ENCODE results near the gene PDGFRB. TPM values are rescaled to one million over a fixed set of nuclear protein-coding genes. Genes with fewer than 3 reads are reported as not detected.

Gene PDGFRB
- total RNA-seq, 4 donors from 2014 or later = 171 to 354 (median 217) TPM

GRCh38 chr5:150143350-150144245 lies 12.0 kb downstream of the PDGFRB start:
- 19 to 35% methylated on average over 11 to 20 of the region's 20 CpGs for WGBS, 2 donors
- H3K9me3 ChIP-seq = no peaks in the 10 kb centered on the region
- no peaks in the 10 kb centered on the region for H3K27me3 ChIP-seq
- peaks cover 3 to 99% (median 92%) of the 10 kb centered on the region in 4 donors for H3K4me1 ChIP-seq
- H3K27ac ChIP-seq = peak overlapping the region; percentile 60 to 99 (median 90)
- DNase-seq (ENCODE audit: low spot score in 2 of 2) = peak; percentile 72 to 81
- peak overlapping the region in 3 of 4 donors; percentile 12 to 37 (median 17) for H3K4me3 ChIP-seq
- no peaks in the 10 kb centered on the region for H3K36me3 ChIP-seq
- no peak for TF ChIP-seq CTCF (IDR thresholded peaks at IDR 0.05)
- TF ChIP-seq EP300 (IDR thresholded peaks at IDR 0.05) = peak in 1 of 2 donors; percentile 65
- no peak for TF ChIP-seq POLR2A (IDR thresholded peaks at IDR 0.05)

GRCh38 chr5:150142959-150143349 lies 12.7 kb downstream of the PDGFRB start:
- Histone ChIP-seq H3K9me3 (no peaks in the 10 kb centered on the region), H3K36me3 (no peaks in the 10 kb centered on the region), H3K27ac (peak overlapping the region; percentile 60 to 99 (median 90)), H3K4me3 (peak overlapping the region in 2 of 4 donors; percentile 17 to 37), H3K27me3 (no peaks in the 10 kb centered on the region), H3K4me1 (peaks cover 3 to 99% (median 93%) of the 10 kb centered on the region in 4 donors)
- WGBS, 2 donors = 21 to 23% methylated on average over 4 of the region's 4 CpGs
- TF ChIP-seq POLR2A (IDR thresholded peaks at IDR 0.05) (no peak), CTCF (IDR thresholded peaks at IDR 0.05) (no peak), EP300 (IDR thresholded peaks at IDR 0.05) (peak in 1 of 2 donors; percentile 63)
- peak in 1 of 2 donors; percentile 74 for DNase-seq (ENCODE audit: low spot score in 2 of 2)

GRCh38 chr5:150142185-150142958 lies 13.3 kb downstream of the PDGFRB start:
- no peaks in the 10 kb centered on the region for H3K27me3 ChIP-seq
- peaks cover 3 to 100% (median 94%) of the 10 kb centered on the region in 4 donors for H3K4me1 ChIP-seq
- H3K9me3 ChIP-seq = no peaks in the 10 kb centered on the region
- no peaks in the 10 kb centered on the region for H3K36me3 ChIP-seq
- WGBS, 2 donors = 42 to 49% methylated on average over 13 to 14 of the region's 14 CpGs
- no peak for TF ChIP-seq POLR2A (IDR thresholded peaks at IDR 0.05)
- TF ChIP-seq CTCF (IDR thresholded peaks at IDR 0.05) = no peak
- TF ChIP-seq EP300 (IDR thresholded peaks at IDR 0.05) = no peak
- no peak overlapping the region for H3K4me3 ChIP-seq
- no peak for DNase-seq (ENCODE audit: low spot score in 2 of 2)
- H3K27ac ChIP-seq = peak overlapping the region; percentile 60 to 99 (median 90)

- Histone ChIP-seq H3K4me1 (peaks cover 3 to 100% (median 94%) of the 10 kb centered on the region in 4 donors), H3K27ac (peak overlapping the region; percentile 60 to 99 (median 90)), H3K9me3 (no peaks in the 10 kb centered on the region), H3K27me3 (no peaks in the 10 kb centered on the region), H3K4me3 (no peak overlapping the region), H3K36me3 (peaks cover 0 to 5% (median 0%) of the 10 kb centered on the region in 3 donors)
- no peak for TF ChIP-seq POLR2A (IDR thresholded peaks at IDR 0.05)
- no peak for TF ChIP-seq CTCF (IDR thresholded peaks at IDR 0.05)
- no peak for TF ChIP-seq EP300 (IDR thresholded peaks at IDR 0.05)
- 29 to 30% methylated on average over 9 of the region's 9 CpGs for WGBS, 2 donors
- no peak for DNase-seq (ENCODE audit: low spot score in 2 of 2)
Observed at GRCh38 chr5:150141544-150142184, 14.0 kb downstream of the PDGFRB start.
